CD4-positive, alpha-beta T cell treated with Interleukin-6 at 100 ng/mL for 8 hours (primary cell): ENCODE results near the gene GBF1.
A peak's percentile ranks its signal among the peaks of the same experiment; 100 is the strongest.

Source experiments
- DNase-seq: peaks from one replicate; pipeline ENCODE4 v3.0.0-alpha.2; 2020; ENCODE audit warnings: mixed read lengths, low spot score

GBF1 gene

DNA sequence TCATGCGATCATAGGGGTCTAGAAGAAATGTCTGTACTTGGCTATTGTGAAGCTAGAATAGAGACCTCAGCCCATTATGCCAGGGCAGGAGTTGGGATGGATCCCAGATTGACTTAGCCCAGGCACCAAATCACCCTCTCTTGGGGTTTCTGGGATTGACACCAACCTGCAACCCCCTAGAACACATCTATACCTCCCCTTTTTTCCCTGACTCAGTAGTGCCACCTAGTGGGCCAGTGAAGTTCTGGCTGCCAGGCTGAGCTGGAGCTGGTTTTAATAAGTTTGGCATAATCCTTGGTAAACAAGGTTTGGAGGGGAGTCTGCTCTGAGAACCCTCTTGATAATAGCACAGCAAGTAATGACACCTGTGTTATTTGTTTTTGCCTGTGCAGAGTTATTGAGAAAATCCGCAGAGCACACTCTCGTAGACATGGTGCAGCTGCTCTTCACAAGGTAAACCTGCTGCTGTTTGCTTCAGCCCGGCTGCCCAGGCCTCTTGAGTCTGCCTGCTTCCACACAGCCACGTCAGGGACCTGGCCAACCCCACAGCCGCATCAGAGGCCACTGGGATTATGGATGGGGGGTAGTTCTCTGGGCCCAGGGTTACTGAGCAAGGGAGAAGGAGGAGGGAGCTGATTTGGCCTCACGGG, 106.9 kb downstream of the GBF1 start:
- DNase-seq: peak; percentile 61

DNA sequence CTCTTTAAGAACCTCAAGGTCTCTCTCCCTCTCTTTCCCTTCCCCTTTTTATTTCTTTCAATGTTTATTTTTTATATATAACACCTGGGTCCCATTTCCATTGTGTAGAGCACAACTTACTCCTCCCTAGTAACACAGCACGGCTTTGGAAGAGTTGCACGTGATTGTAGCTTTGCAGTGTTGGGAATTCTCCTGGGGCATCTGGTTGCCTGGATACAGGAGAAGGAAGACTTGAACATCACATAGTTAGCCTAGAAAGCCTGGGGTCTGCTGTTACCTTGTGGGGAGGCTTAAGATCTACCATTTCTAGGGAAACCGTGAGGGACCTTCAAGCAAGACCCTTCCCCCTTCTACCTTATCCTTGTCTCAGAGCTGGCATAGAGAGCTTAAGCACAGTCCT, 109.1 kb downstream of the GBF1 start:
- DNase-seq: no peak

DNA sequence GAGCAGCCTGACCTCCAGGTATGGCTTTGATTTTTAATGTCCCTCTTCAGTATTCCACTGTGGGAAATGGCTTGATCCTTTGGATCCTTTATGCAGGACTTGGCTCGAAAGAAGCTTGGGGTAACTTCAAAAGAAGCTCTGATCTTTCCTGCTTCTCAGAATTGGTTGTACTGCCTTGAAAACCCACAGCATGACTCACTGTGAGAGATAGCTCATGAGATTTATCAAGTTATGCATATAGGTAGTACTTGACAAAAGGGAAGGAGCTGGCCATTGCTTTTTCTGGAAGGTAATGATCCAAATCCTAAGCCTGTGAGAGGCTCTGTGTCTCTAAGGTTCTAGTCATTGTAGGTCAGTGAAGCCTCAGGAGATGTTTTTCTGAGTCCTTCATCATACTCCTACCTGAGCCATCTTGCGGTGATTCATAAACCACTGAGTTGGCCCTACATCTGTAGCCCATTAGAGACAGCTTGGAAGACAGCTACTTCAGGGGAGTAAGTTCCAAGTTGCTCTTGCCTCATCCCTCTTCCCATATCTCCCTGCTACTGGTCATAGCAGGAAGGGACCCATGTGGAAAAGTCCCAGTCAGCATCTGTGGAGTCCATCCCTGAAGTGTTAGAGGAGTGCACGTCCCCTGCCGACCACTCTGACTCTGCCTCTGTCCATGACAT, 113.5 kb downstream of the GBF1 start:
- DNase-seq: no peak

DNA sequence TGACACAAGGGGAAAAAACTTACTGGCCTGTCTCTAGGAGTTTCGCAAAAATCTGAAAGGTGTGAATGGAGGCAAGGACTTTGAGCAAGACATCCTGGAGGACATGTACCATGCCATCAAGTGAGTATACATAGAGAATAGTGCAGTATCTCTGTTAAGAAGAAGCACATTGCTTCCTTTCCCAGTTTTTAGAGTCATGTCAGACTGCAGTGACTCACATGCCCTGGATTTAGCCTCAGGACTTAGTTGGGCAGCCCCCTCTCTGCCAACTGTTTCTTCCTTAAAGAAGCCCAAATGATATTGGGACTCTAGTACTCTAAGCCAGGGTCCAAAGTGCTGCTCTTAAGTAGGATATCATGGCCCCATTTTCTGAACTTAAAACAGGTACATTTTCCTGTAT, 122.1 kb downstream of the GBF1 start:
- no peak for DNase-seq

DNA sequence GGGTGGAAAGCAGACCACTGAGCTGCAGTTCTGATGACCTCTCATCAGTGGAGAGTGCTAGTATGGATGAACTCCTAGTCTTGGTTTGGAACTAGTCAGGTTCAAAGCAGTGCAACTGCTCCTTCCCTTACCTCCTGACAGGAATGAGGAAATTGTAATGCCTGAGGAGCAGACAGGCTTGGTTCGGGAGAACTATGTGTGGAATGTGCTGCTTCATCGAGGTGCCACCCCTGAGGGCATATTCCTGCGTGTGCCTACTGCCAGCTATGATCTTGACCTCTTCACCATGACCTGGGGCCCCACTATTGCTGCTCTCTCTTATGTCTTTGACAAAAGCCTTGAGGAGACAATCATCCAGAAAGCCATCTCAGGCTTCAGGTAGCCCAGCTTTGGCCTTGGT, 122.7 kb downstream of the GBF1 start:
- no peak for DNase-seq

DNA sequence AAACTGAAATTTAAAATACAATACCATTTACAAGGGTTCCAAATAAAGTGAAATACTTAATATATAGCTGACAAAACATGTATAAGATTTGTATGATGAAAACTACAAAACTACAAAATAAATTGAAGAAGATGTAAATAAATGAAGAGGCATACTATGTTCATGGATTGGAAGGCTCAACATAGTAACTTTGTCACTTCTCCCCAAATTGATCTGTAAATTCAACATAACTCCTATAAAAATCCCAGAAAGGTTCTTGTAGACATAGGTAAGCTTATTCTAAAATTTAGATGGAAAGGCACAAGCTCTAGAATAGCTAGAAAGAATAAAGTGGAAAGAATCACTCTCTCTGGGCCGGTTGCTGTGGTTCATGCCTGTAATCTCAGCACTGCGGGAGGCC, 126.0 kb downstream of the GBF1 start:
- DNase-seq: no peak

DNA sequence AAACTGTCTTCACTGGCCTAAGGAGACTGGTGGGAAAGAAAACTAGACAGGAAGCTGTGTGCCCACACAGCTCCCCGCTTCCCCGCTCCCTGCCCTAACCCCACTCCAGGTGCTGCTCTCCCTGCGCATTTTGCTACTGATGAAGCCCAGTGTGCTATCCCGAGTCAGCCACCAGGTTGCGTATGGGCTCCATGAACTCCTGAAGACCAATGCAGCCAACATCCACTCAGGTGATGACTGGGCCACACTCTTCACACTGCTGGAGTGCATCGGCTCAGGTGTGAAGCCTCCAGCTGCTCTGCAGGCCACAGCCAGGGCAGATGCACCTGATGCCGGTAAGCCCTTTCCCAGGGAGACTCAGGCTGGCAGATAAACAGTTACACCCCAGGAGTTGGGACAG, 129.9 kb downstream of the GBF1 start:
- DNase-seq: no peak

DNA sequence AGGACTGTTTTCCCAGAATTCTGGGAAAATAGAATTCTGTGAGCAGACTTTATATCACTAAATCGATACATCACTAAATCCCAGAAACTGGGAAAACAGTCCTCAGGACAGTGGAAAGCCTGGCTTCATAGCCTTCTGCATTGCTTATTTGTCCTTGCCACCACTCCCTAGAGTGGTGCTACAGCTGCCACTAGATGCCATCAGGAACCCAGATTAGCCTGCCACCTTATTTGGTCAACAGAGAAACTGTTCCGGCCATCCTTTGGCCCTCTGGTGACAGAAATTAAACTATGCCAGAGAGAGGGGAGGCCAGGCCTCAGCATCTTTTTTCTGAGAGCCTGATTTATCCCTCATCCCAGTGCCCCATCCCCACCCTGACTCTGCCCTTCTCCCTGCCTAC, 130.5 kb downstream of the GBF1 start:
- DNase-seq: no peak

DNA sequence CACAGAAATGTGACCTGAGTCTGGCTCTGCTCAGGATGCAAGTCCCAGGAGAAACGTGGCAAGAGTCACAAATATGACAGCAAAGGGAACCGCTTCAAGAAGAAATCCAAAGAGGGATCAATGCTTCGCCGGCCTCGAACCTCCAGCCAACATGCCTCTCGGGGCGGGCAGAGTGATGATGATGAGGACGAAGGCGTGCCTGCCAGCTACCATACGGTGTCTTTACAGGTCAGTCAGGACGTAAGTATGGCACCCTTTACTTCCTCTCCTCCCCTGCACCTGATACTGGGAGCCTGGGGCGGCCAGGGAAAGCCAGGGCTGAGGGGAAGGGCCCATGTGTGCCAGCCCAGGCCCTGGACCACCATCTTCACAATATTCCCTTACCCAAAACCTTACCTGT, 131.6 kb downstream of the GBF1 start:
- DNase-seq: no peak

DNA sequence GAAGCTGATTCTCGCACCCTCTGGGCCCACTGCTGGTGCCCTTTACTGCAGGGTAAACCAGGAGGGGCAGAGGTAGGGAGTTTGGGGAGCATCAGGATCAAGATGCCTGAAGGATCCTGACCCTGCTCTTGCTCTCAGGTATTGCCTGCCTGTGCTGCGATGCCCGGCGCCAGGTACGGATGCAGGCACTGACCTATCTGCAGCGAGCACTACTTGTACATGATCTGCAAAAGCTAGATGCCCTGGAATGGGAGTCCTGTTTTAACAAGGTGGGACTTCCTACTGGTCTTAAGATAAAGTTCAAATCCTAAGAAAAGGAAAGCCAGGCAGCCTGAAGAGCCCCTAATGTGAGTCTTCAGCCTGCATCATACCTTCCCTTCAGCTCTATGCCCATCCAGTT, 134.1 kb downstream of the GBF1 start:
- no peak for DNase-seq

DNA sequence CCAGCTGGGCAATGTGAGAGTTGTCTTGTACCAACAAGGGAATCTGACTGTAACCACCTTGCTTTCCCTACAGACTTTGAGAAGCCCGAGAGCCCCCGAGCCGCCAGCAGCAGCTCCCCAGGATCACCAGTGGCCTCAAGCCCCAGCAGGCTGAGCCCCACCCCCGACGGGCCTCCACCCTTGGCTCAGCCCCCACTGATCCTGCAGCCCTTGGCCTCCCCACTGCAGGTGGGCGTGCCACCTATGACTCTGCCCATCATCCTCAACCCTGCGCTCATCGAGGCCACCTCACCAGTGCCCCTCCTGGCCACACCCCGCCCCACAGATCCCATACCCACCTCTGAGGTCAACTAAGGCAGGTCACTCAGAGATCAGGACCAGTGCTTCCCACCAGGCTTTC, 136.7 kb downstream of the GBF1 start:
- no peak for DNase-seq

DNA sequence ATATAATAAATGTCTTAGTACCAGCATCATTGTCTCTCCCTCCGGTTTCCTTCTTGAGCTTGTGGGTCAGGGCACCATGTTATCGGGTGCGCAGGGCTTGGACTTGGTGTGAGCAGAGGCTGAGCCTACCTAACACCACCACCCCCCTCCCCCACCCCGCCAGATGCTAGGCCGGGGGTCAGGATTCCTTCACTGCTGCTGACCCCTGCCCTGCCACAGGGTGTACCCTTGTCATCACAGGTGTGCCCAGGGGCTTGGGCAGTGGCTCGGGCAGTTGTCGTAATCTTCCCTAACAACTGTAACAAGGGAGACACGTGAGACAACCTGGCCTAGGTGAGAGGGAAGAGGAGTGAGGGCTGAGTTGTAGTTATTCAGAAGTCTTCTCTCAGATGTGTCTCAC, 137.5 kb downstream of the GBF1 start:
- no peak for DNase-seq

DNA sequence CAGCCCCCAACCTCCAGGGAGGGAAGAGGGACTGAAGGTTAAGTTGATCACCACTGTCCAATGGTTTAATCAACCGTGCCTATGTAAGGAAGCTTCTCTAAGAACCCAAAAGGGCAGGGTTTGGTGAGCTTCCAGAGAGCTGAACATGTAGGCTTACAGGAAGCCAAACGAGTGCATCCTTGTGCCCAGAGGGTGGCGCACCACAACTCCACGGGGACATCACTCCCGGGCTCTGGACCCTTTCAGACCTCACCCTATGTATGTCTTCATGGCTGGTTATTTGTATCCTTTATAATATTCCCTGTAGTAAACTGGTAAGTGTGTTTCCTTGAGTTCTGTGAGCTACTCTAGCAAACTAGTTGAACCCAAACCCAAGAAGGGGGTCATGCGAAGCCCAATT, 138.7 kb downstream of the GBF1 start:
- DNase-seq: no peak

DNA sequence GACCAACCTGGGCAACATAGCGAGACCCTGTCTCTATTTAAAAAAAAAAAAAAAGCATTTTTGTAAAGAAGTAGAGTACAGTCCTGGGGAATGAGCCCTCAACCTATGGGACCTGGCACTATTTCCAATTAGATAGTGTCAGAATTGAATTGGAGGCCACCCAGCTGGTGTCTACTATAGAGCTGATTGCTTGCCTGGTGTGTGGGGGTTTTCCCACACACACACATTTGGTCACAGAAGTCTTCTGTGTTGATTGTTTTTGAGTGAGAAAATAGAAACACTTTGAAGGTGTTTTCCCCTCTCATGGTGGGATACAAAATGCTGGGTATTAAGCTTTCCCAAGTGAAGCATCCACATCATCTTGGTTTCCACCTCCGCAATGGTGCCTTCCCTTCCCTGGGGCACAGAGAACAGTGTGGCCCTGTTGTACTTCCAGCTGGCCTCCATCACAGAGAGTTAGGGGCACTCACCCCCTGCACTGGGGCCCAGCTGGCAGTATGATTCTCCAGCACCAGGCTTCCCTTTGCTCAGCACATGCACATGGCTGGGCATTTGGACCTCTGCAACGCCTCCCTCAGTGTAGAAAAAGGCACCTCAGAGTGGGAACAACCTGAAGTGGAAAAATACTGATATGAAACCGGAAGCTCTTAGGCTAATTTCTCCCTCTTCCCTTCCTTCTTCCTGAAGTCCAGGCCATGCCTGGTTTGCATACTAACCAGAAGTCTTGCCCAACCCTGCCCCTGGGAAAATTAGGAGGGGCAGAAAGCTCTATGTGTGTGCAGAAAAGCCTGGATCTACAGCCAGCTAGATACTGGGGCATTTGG, 139.5 kb downstream of the GBF1 start:
- no peak for DNase-seq

DNA sequence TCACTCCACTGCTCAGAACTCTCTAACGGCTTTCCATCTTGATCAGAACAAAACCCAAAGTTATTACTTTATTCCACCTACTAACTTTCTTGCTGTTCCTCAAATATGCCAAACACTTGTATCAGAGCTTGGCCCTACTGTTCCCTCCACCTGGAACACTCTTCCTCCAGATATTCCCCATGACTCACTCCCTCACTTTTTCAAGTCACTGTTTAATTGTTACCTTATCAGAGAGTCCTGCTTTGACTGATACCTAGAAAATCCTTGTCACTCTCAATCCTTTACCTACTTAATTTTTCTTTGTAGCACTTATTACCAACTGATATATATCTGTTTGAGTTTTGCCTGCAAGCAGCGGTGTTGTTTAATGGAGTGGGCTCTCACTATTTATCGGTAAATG, 144.6 kb downstream of the GBF1 start:
- no peak for DNase-seq

DNA sequence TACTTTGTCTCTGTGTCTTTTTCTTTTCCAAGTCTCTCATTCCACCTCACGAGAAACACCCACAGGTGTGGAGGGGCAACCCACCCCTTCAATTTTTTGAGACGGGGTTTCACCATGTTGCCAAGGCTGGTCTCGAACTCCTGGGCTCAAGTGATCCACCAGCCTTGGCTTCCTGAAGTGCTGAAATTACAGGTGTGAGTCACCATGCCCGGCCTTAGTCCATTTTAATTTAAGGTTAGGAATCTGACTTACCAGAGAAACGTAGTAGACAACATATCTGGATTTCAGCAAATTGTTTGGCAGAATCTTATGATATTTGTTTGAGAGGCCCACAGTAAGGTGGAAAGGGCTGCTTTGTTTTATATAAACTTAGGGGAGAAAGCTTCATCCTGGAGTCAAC, 147.0 kb downstream of the GBF1 start:
- DNase-seq: no peak

DNA sequence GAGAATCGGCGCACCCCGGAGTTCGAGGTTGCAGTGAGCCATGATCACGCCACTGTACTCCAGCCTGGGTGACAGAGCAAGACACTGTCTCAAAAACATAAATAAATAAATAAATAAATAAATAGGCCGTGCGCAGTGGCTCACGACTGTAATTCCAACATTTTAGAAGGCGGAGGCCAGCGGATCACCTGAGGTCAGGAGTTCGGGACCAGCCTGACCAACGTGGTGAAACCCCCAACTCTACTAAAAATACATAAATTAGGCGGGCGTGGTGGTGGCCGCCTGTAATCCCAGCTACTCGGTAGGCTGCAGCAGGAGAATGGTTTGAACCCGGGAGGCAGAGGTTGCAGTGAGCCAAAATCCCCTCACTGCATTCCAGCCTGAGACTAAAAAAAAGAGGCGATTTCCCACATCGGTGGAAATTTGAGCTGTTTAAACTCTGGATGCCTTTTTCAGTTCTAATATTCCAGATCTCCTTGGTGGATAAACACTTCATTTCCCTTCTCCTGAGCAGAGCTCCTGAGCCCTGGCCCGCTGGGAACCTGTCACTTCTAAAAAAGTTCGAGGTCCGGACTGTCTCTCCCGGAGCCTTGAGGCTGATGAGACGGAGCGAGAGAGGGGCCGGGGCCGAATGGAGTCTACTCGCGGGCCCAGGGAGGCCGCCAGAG, 148.2 kb downstream of the GBF1 start:
- DNase-seq: no peak

DNA sequence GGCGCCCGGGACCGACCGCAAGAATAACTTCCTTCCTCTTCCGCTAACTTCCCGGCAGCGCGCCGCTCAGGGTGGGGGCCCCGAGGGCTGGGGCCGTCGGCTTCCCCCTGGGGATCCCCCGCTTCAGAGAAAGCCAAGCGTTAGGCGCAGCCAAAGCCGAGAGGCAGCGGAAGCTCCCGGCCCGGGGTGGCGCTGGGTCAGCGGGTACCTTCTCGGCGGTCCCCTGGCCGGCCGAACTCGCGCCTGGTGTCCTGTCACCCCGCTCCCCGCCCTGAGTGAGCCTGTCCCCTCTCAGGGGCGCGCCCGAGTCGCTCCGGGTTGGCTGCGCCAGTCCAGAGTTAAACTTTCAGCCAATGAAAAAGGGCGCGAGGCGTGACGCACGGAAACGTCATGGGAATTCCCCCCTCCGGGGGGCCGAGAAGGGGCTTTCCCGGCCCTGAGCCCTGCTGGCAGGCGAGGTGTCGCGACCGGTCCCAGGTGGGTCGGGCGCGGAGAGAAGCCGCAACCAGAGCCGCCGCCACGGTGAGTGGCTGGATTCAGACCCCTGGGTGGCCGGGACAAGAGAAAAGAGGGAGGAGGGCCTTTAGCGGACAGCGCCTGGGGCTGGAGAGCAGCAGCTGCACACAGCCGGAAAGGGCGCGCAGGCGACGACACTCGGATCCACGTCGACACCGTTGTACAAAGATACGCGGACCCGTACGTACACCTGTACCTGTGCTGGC, 148.9 kb downstream of the GBF1 start:
- DNase-seq: peak; percentile 96

DNA sequence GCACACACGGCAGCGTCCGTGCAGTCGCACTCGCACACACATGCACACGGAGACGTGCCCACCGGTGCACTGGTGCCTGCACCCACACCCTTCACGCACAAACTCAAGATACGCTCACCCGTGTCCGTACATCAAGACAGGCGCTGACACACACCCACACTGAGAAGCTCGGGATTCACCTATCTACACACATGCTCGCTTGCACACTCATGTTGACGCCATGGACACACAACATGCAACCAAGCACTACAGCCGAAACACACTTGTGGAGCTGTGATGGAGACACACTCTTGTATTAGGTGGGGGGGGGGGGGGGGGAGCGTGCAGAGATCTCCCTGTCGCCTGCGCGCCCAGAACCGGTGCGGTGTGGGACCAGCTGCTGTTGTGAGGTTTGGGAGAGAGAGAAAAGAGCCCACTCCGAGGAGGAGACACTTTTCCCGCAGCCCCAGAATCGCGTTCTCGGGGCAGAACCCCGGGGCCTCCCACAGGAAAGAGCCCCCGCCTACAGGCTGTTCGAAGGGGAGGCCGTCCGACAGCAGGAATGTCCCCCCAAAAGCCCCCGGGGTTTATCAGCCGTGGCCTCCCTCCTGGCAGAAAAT, 149.6 kb downstream of the GBF1 start:
- no peak for DNase-seq

DNA sequence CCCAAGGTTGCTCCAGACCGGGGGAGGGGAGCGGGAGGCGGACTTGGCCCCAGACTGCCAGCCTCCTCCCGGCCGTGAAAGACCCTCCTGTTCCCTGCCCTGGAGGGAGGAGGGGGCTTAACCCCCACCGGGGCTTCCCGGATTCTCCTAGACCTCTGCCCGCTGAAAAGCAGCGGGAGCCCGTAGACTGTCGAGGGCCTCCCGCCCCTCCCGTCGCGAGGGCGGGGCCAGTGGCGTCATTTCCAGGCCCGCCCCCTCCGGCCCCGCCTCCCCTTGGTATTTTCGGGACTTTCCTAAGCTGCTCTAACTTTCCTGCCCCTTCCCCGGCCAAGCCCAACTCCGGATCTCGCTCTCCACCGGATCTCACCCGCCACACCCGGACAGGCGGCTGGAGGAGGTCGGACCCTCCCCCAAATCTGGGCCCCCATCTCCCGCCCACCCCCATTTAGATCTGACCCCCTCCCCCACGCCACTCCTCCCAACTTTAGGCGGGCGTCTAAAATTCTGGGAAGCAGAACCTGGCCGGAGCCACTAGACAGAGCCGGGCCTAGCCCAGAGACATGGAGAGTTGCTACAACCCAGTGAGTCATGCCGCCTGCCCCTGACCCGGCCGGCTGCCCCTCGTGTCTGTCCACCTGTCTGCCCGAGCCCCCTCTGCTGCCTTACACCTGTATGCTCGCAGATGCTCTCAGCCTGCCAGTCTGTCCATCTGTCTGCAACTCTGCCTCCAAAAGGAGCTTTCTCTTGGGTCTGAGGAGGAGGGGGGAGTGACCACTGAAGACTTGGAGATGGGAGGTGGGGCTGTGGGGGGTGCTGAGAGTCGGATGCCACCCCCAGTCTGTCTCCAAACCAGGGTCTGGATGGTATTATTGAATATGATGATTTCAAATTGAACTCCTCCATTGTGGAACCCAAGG, 150.3 kb downstream of the GBF1 start, which contains the start of gene NFKB2:
NFKB2 (plus strand) TSS at position 306 of the 917 bp plus-strand sequence; CDS start at position 561, 255 bp downstream.
- peak; percentile 88 for DNase-seq

DNA sequence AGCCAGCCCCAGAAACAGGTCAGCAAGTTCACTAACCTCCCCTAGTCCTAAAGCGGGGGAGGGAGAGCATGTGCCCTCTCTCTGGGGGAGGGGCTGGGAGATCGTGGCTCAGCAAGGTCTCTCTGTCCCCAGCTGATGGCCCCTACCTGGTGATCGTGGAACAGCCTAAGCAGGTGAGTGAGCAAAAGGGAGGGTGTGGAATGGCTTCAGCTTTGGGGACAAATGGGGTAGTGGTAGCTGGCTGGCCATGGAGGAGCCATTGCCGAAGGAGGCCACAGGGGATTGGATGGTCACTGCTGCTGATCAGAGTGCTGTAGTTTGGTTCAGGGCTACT, 151.0 kb downstream of the GBF1 start:
- no peak for DNase-seq
